AG04450 (cell line): ENCODE results near the gene AMPH. TPM values are rescaled to one million over a fixed set of nuclear protein-coding genes. Genes with fewer than 3 reads are reported as not detected.
"Not testable (repeated sequence)": the region's sequence is repeated elsewhere in the genome, so short reads cannot be mapped to it uniquely, and the experiment has no call there.

Experiments
- CTCF ChIA-PET: fragments of 300-600, 350-600 bp; formaldehyde crosslinking; extraction: SDS; loops from one replicate; lab custom pipeline; 2022; ENCODE audit warnings: antibody characterized with exemption, inconsistent platforms; lab: Charles Lee
- POLR2A ChIA-PET: fragments of 350-600 bp; formaldehyde crosslinking; extraction: SDS; loops from one replicate; lab custom pipeline; 2021; ENCODE audit warnings: antibody characterized with exemption, inconsistent platforms; lab: Yijun Ruan, JAX
- DNase-seq: peaks from one replicate; pipeline ENCODE4 v3.0.0-alpha.2; 2011; ENCODE audit warnings: low read depth, low spot score
- H3K27ac ChIP-seq: one replicate; pipeline ENCODE4 v1.5.1; 2012; ENCODE audit warnings: low read depth, low read length, control low read depth
- H3K27me3 ChIP-seq: one replicate; pipeline ENCODE4 v1.6.0; 2012; ENCODE audit warnings: low read length; ENCODE audit not compliant: control insufficient read depth, insufficient read depth
- H3K4me3 ChIP-seq: 2 replicates; pipeline ENCODE4 v1.5.1; 2011; ENCODE audit warnings: mild to moderate bottlenecking, low read depth, low read length, control low read depth
- H3K9me3 ChIP-seq: 2 replicates; pipeline ENCODE4 v1.5.1; 2012; ENCODE audit warnings: low read length; ENCODE audit not compliant: control insufficient read depth, insufficient read depth
- polyA plus RNA-seq: library from polyadenylated mRNA; depleted of rRNA; stranded (reverse); fragments of >200 nt; gene quantifications from 2 replicates; pipeline ENCODE4 v1.2.3, GENCODE V29; 2011
- TF ChIP-seq, protein P1 (sequence below): IDR thresholded peaks from 2 replicates; pipeline ENCODE4 v1.5.1; 2011; ENCODE audit warnings: low read depth, low read length, control low read depth, inconsistent platforms

The AMPH gene
- polyA plus RNA-seq, 1 experiment, result 19.5 TPM

GRCh38 chr7:38396852-38397251 lies 234.3 kb downstream of the AMPH start:
- no peaks in the 10 kb centered on the region for H3K27me3 ChIP-seq
- H3K9me3 ChIP-seq, result no peaks in the 10 kb centered on the region
- no peak overlapping the region for H3K4me3 ChIP-seq
- CTCF ChIA-PET, result interaction anchor here (0.8 to 1.1 kb wide), 7 partner anchors 9 to 349 kb away, joined by 3 to 7 read pairs (median 3); no protein-coding TSS in a partner anchor
- no peak overlapping the region for H3K27ac ChIP-seq
- no peak for DNase-seq
- TF ChIP-seq, protein P1, sequence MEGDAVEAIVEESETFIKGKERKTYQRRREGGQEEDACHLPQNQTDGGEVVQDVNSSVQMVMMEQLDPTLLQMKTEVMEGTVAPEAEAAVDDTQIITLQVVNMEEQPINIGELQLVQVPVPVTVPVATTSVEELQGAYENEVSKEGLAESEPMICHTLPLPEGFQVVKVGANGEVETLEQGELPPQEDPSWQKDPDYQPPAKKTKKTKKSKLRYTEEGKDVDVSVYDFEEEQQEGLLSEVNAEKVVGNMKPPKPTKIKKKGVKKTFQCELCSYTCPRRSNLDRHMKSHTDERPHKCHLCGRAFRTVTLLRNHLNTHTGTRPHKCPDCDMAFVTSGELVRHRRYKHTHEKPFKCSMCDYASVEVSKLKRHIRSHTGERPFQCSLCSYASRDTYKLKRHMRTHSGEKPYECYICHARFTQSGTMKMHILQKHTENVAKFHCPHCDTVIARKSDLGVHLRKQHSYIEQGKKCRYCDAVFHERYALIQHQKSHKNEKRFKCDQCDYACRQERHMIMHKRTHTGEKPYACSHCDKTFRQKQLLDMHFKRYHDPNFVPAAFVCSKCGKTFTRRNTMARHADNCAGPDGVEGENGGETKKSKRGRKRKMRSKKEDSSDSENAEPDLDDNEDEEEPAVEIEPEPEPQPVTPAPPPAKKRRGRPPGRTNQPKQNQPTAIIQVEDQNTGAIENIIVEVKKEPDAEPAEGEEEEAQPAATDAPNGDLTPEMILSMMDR, result no peak
- POLR2A ChIA-PET, result no interaction called here

- POLR2A ChIA-PET, H3K9me3 ChIP-seq, H3K27ac ChIP-seq, H3K27me3 ChIP-seq, DNase-seq, H3K4me3 ChIP-seq: not testable (repeated sequence)
- CTCF ChIA-PET, result interaction anchor here (1.0 to 2.0 kb wide), 6 partner anchors 10 to 264 kb away, joined by 3 to 7 read pairs (median 4); no protein-coding TSS in a partner anchor
Observed at GRCh38 chr7:38395921-38396552, 235.1 kb downstream of the AMPH start.

DNA sequence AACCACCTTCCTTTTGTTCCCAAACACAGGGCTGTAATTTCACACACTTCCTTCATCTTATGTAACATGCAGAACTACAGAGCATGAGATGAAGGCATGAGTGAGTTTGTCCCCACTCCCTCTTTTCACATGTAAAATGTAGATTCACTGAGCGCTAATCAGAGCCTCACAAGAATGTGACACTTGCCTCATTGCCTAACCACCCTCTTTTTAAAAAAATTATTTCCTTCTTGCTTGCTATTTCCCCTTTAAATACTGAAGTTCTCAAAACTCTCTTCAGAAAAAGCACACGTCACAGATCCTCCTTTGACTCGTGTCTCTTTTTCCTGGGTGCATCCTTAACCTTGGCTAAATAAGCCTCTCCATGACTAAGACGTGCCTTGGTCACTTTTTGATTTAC lies 236.5 kb downstream of the AMPH start:
- POLR2A ChIA-PET, result no interaction called here
- TF ChIP-seq, protein P1, result no peak
- Histone ChIP-seq H3K9me3 (no peaks in the 10 kb centered on the region), H3K27me3 (no peaks in the 10 kb centered on the region), H3K4me3 (no peak overlapping the region), H3K27ac (no peak overlapping the region)
- CTCF ChIA-PET, result interaction anchor here (1.1 to 2.0 kb wide), 3 partner anchors 9 to 24 kb away, joined by 3 to 4 read pairs (median 3); no protein-coding TSS in a partner anchor
- DNase-seq, result no peak

DNA sequence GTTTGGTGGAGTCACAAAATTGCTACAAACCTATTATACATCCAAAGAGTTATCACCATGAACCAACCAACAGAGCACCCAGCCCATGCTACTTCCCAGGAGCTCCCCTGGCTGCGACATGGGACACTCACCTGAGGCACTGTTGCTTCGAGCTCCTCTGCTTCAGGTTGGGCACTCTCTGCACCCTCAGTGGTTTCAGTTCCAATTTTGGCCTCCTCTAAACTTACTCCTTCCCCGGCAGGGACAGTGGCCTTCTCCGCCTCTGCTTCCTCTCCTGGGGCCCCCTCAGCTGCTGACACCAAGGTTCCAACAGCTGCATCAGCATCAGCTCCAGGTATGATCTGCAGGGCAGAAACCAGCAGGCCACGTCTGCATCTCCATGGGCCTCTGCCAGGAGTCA lies 237.3 kb downstream of the AMPH start:
- ChIA-PET POLR2A (no interaction called here), CTCF (interaction anchor here (0.5 to 2.0 kb wide), 4 partner anchors 8 to 461 kb away, joined by 3 to 4 read pairs (median 4); no protein-coding TSS in a partner anchor)
- H3K9me3 ChIP-seq, result no peaks in the 10 kb centered on the region
- H3K27ac ChIP-seq, result no peak overlapping the region
- DNase-seq, result no peak
- no peak overlapping the region for H3K4me3 ChIP-seq
- TF ChIP-seq, protein P1, result no peak
- H3K27me3 ChIP-seq, result no peaks in the 10 kb centered on the region

DNA sequence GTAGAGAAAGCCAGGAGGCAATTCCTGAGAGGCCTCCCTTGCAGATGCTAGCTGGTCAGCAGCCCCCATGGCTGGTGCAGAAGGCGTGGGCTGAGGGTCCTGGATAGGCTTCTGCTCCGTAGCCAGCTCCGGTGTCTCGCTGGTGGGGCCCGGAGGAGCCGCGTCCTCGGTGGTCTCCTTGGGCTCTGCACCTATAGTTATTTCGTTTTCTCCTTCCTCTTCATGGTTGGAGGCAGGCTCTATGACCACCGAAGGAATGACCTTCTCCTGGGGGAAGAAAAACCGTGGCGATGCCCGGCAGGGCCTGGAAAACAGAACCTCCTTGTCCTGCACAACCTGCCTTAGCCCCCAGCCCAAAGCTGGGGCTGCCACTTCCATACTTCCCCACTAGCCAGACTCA lies 239.4 kb downstream of the AMPH start:
- DNase-seq, result no peak
- ChIA-PET CTCF (interaction anchor here (1.0 kb wide), 1 partner anchor 56 kb away, joined by 3 read pairs; no protein-coding TSS in a partner anchor), POLR2A (no interaction called here)
- no peak overlapping the region for H3K4me3 ChIP-seq
- H3K27ac ChIP-seq, result no peak overlapping the region
- no peaks in the 10 kb centered on the region for H3K9me3 ChIP-seq
- TF ChIP-seq, protein P1, result no peak
- H3K27me3 ChIP-seq, result no peaks in the 10 kb centered on the region
